ENCODE measurements around the gene ECHDC3.

- TF ChIP-seq CTCF (IDR thresholded peaks at IDR 0.05; ENCODE audit: low read depth, low read length) = no peak
- TF ChIP-seq EZH2phosphoT487 (IDR thresholded peaks at IDR 0.05; ENCODE audit: low read depth) = no peak
These were observed 66.6 kb downstream of the ECHDC3 start for GRCh38 chr10:11808808-11809207.

Measured in OCI-LY3 (cell line).